ENCODE measurements around the gene PARD3. TPM values are rescaled to one million over a fixed set of nuclear protein-coding genes. Genes with fewer than 3 reads are reported as not detected.

Gene PARD3
- polyA plus RNA-seq, 3 donors, result 0.51 TPM; not detected in 2

DNA sequence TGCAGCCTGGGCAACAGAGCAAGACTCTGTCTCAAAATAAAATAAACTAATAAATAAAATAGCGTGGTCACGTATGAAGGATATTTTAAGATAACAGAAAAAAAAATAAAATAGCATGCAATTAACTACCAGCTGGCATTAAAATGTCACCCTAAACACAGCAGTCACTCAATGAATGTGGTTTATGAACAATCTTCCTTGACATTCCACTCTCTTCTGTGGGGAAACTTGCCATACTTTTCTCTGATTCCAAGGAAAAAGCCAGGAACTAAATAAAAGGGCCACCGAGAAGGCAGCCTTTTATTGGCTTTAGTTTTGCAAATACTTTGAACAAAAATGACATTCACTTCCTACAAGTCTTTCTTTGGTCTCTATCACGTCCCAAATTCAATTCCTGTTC is 266.6 kb downstream of the PARD3 start:
- no peak overlapping the region for H3K4me2 ChIP-seq (replicated peaks; ENCODE audit: extremely low read depth, low read length, poor library complexity, severe bottlenecking)
- Mint-ChIP-seq H3K4me3 (no peak overlapping the region), H3K9me3 (peaks cover 0 to 3% (median 0%) of the 10 kb centered on the region in 7 donors), H3K27ac (no peak overlapping the region), H3K36me3 (no peaks in the 10 kb centered on the region), H3K27me3 (ENCODE audit: low read depth in 3 of 3) (peaks cover 0 to 1% (median 1%) of the 10 kb centered on the region in 3 donors), H3K4me1 (no peaks in the 10 kb centered on the region)
- no peaks in the 10 kb centered on the region for H3K27me3 ChIP-seq (ENCODE audit: control insufficient read depth in 2 of 2, insufficient read depth in 2 of 2, low read length in 2 of 2)
- TF ChIP-seq, protein P1, sequence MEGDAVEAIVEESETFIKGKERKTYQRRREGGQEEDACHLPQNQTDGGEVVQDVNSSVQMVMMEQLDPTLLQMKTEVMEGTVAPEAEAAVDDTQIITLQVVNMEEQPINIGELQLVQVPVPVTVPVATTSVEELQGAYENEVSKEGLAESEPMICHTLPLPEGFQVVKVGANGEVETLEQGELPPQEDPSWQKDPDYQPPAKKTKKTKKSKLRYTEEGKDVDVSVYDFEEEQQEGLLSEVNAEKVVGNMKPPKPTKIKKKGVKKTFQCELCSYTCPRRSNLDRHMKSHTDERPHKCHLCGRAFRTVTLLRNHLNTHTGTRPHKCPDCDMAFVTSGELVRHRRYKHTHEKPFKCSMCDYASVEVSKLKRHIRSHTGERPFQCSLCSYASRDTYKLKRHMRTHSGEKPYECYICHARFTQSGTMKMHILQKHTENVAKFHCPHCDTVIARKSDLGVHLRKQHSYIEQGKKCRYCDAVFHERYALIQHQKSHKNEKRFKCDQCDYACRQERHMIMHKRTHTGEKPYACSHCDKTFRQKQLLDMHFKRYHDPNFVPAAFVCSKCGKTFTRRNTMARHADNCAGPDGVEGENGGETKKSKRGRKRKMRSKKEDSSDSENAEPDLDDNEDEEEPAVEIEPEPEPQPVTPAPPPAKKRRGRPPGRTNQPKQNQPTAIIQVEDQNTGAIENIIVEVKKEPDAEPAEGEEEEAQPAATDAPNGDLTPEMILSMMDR (IDR thresholded peaks at IDR 0.05), result no peak
- no peaks in the 10 kb centered on the region for H4K20me1 ChIP-seq (ENCODE audit: insufficient read depth, low read length)
- H3K9me3 ChIP-seq (replicated peaks in 1 of 2; ENCODE audit: control insufficient read depth in 1 of 2, insufficient read depth in 1 of 2, low read length in 2 of 2), result no peaks in the 10 kb centered on the region
- H2AFZ ChIP-seq (ENCODE audit: insufficient read depth, low read depth, low read length, poor library complexity, severe bottlenecking), result no peak overlapping the region
- no peak overlapping the region for H3K9ac ChIP-seq (ENCODE audit: insufficient read depth, low read length, poor library complexity, severe bottlenecking)
- intact Hi-C loops (cut with micrococcal nuclease), result no loop called here
- H3K27ac ChIP-seq (ENCODE audit: low read depth in 1 of 2, low read length in 2 of 2), result no peak overlapping the region
- H3K36me3 ChIP-seq (replicated peaks in 1 of 2; ENCODE audit: control insufficient read depth in 1 of 2, insufficient read depth in 2 of 2, low read length in 2 of 2), result no peaks in the 10 kb centered on the region
- no peak for DNase-seq
- WGBS (ENCODE audit: insufficient coverage), result 86% methylated on average over 2 of the region's 4 CpGs
- H3K4me1 ChIP-seq (ENCODE audit: control insufficient read depth in 1 of 2, insufficient read depth in 2 of 2, low read length in 2 of 2), result no peaks in the 10 kb centered on the region
- H3K79me2 ChIP-seq (ENCODE audit: insufficient read depth, low read length), result no peaks in the 10 kb centered on the region
- no peak overlapping the region for H3K4me3 ChIP-seq (replicated peaks in 1 of 3; ENCODE audit: low read depth in 2 of 3, low read length in 3 of 3)

DNA sequence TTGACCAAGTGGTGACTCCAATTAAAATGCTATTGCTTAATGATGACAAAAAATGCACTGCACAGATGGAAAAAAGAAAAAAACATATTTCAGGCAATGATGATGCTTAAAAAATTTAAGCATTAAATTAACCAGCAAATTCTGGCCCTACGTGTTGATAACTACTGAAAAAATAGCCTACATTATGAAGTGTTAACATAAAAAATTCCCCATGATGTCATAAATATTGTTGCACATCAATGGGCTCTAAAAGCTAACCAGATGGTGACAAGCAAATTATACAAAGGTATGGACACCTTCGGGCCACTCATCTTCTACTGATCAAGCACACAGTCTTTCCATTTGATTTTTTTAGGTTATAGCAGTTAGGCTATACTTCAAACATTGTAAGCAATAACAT is 267.4 kb downstream of the PARD3 start:
- Histone ChIP-seq H3K4me2 (replicated peaks; ENCODE audit: extremely low read depth, low read length, poor library complexity, severe bottlenecking) (no peak overlapping the region), H3K79me2 (ENCODE audit: insufficient read depth, low read length) (no peaks in the 10 kb centered on the region), H3K36me3 (replicated peaks in 1 of 2; ENCODE audit: control insufficient read depth in 1 of 2, insufficient read depth in 2 of 2, low read length in 2 of 2) (no peaks in the 10 kb centered on the region), H3K27me3 (ENCODE audit: control insufficient read depth in 2 of 2, insufficient read depth in 2 of 2, low read length in 2 of 2) (no peaks in the 10 kb centered on the region), H3K4me3 (replicated peaks in 1 of 3; ENCODE audit: low read depth in 2 of 3, low read length in 3 of 3) (no peak overlapping the region), H3K9ac (ENCODE audit: insufficient read depth, low read length, poor library complexity, severe bottlenecking) (no peak overlapping the region), H3K9me3 (replicated peaks in 1 of 2; ENCODE audit: control insufficient read depth in 1 of 2, insufficient read depth in 1 of 2, low read length in 2 of 2) (no peaks in the 10 kb centered on the region), H4K20me1 (ENCODE audit: insufficient read depth, low read length) (no peaks in the 10 kb centered on the region), H3K27ac (ENCODE audit: low read depth in 1 of 2, low read length in 2 of 2) (no peak overlapping the region), H2AFZ (ENCODE audit: insufficient read depth, low read depth, low read length, poor library complexity, severe bottlenecking) (no peak overlapping the region), H3K4me1 (ENCODE audit: control insufficient read depth in 1 of 2, insufficient read depth in 2 of 2, low read length in 2 of 2) (no peaks in the 10 kb centered on the region)
- Mint-ChIP-seq H3K4me3 (no peak overlapping the region), H3K9me3 (peaks cover 0 to 3% (median 0%) of the 10 kb centered on the region in 7 donors), H3K27ac (no peak overlapping the region), H3K27me3 (ENCODE audit: low read depth in 3 of 3) (peaks cover 0 to 1% (median 1%) of the 10 kb centered on the region in 3 donors), H3K4me1 (no peaks in the 10 kb centered on the region), H3K36me3 (no peaks in the 10 kb centered on the region)
- no peak for DNase-seq
- TF ChIP-seq, protein P1 (IDR thresholded peaks at IDR 0.05), result no peak
- no CpG with 5 or more reads among the region's 2 CpGs for WGBS (ENCODE audit: insufficient coverage)
- intact Hi-C loops (cut with micrococcal nuclease), result no loop called here

Measured in CD14-positive monocyte (primary cell).